ENCODE measurements around the gene A3GALT2. TPM values are rescaled to one million over a fixed set of nuclear protein-coding genes. Genes with fewer than 3 reads are reported as not detected.

Gene A3GALT2
- total RNA-seq, 1 donor from 2014 or later = not detected

DNA sequence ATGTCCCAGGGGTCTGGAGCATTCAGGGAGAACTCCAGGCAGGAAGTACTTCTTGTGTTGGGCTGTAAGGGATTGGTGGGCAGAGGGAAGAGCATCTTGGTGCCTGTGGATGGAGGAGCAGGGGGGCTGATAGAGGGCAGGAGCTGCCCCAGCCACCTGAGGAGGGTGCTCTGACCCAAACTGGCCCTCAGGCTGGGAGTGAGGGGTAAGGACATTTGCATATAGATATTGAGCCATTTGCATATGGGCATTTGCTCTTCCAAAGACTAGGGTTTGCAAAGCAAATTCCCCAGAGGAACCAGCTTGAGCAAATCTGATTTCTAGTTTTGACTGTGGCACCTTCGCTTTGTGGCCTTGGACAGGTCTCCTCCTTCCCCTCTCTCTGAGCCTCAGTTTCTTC, 46.5 kb downstream of the A3GALT2 start:
- TF ChIP-seq, protein P1, sequence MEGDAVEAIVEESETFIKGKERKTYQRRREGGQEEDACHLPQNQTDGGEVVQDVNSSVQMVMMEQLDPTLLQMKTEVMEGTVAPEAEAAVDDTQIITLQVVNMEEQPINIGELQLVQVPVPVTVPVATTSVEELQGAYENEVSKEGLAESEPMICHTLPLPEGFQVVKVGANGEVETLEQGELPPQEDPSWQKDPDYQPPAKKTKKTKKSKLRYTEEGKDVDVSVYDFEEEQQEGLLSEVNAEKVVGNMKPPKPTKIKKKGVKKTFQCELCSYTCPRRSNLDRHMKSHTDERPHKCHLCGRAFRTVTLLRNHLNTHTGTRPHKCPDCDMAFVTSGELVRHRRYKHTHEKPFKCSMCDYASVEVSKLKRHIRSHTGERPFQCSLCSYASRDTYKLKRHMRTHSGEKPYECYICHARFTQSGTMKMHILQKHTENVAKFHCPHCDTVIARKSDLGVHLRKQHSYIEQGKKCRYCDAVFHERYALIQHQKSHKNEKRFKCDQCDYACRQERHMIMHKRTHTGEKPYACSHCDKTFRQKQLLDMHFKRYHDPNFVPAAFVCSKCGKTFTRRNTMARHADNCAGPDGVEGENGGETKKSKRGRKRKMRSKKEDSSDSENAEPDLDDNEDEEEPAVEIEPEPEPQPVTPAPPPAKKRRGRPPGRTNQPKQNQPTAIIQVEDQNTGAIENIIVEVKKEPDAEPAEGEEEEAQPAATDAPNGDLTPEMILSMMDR (conservative IDR thresholded peaks at IDR 0.05; ENCODE audit: low read depth, low read length) = no peak
- no peak overlapping the region for H3K4me3 ChIP-seq (ENCODE audit: low read depth, low read length)
- no peak for DNase-seq (ENCODE audit: low read depth)

DNA sequence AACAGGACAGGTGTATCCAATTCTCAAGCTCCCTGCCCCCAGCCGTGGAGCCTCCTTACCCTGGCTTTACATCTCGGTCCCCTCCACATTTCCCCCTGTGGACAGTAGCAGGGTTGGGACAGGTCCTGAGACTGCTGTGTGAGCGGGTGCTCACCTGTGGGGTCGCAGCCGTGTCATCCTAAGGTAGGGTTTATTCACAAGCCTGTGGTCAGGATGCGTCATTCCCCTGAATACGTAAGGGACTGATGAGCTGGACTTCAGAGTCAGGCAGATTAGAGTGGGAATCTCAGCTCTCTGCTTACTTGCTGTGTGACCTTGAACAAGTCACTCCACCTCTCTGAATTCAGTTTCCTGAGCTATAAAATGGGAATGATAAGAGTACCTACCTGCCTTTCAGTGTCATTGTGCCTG, 46.9 kb downstream of the A3GALT2 start:
- no peak for DNase-seq (ENCODE audit: low read depth)
- TF ChIP-seq, protein P1 (conservative IDR thresholded peaks at IDR 0.05; ENCODE audit: low read depth, low read length) = no peak
- no peak overlapping the region for H3K4me3 ChIP-seq (ENCODE audit: low read depth, low read length)

DNA sequence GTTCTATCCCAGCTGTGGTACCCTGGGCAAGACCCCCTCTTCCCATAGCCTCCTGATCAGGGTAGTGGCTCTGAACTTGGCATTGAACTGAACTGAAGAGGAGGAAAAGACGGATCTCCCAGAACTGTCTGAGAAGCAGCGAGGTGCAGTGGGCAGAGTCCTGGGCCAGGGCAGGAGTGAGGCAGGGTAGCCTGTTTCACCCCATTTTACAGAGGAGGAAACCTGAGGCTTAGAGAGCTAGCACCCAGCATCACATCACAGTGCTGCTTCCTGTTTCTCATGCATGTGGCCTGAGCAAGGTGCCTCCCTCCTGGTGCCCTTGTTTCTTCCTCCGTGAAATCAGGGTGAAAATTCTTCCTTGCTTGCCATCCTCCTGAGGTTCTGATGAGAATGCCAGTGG, 47.5 kb downstream of the A3GALT2 start:
- DNase-seq (ENCODE audit: low read depth) = no peak
- H3K4me3 ChIP-seq (ENCODE audit: low read depth, low read length) = no peak overlapping the region
- TF ChIP-seq, protein P1 (conservative IDR thresholded peaks at IDR 0.05; ENCODE audit: low read depth, low read length) = no peak

DNA sequence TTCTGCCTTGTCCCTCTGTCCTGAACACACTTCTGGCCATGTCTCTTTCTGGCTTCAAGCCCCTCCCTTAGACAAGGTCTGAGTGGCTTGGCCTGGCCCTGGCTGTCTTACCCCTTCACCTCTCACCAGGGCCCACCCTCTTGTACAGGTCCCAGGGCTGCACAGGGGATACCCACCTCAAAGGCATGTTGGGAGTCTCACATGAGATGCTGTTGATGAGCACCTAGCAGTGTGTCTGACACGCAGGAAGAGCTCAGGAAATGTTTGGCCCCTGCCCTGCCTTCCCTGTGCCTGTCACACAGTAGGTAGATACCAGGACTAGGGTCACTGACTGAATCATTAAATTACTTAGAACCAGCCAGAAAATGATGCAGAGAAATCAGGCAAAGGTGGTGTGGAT, 48.0 kb downstream of the A3GALT2 start:
- H3K4me3 ChIP-seq (ENCODE audit: low read depth, low read length) = no peak overlapping the region
- TF ChIP-seq, protein P1 (conservative IDR thresholded peaks at IDR 0.05; ENCODE audit: low read depth, low read length) = no peak
- DNase-seq (ENCODE audit: low read depth) = no peak

DNA sequence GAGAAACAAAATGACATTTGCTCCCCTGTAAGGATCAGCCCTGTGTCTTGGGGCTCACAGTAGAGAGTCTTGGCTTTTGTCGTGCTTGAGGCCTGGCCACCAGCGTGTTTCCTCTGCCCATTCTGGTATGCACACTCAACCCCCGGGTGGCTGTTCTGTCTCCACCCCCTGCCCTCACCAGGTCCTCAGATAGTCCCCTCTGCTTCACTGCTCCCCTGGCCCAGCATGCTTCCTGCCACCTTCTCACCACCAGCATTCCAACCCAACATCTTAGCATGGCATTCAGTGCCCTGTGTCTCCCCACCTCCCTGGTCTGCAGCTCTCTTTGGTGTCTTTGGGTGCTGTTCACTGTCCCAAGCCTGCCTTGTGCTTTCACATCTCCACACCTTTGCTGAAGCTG, 48.4 kb downstream of the A3GALT2 start:
- no peak for DNase-seq (ENCODE audit: low read depth)
- TF ChIP-seq, protein P1 (conservative IDR thresholded peaks at IDR 0.05; ENCODE audit: low read depth, low read length) = no peak
- H3K4me3 ChIP-seq (ENCODE audit: low read depth, low read length) = no peak overlapping the region

DNA sequence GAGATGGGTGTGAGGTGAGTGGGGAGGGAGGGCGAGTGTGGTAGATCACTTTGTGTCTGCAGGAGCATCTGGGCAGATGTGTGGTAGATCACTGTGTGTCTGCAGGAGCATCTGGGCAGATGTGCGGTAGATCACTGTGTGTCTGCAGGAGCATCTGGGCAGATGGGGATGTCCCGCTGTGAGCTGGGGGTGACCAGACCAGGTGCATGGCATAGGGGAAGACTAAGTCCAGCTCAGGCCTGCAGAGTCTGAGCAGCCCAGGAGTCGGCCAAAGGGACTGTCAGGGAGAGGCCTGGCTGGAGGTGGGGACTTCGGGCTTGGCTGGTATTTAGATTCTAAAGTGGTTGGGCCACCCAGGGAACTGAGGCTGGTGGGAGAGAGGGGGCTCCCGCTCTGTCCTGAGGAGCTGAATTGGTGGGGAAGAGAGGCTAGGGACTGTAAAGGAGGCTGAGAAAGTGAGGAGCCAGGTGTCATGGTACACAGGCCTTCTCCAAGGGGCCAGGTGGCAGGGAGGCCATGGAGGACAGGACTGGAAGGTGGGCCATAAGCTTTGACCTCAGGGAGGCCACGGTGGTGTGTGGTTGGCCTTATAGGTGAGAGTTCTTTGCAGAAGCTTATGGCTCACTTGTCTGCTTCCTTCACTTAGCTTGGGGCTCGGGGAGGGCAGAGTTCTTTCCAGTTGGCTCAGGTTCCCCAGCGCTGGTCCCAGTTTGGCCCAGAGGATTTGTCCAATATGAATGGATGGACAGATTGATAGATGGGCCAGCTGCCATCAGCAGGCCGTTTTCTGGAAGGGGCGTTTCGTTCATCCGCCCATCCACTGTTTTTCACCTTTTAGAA, 49.0 kb downstream of the A3GALT2 start:
- TF ChIP-seq, protein P1 (conservative IDR thresholded peaks at IDR 0.05; ENCODE audit: low read depth, low read length) = no peak
- DNase-seq (ENCODE audit: low read depth) = no peak
- no peak overlapping the region for H3K4me3 ChIP-seq (ENCODE audit: low read depth, low read length)
